GM12873 (cell line): ENCODE measurements around the gene NAA80.

Experiments
- TF ChIP-seq, protein P1 (sequence below): IDR thresholded peaks from 2 replicates; pipeline ENCODE4 v1.5.1; 2012; ENCODE audit warnings: low read depth, mild to moderate bottlenecking, moderate library complexity, low read length, control low read depth; ENCODE audit not compliant: insufficient read depth; ENCODE audit errors: missing control alignments

Gene NAA80

DNA sequence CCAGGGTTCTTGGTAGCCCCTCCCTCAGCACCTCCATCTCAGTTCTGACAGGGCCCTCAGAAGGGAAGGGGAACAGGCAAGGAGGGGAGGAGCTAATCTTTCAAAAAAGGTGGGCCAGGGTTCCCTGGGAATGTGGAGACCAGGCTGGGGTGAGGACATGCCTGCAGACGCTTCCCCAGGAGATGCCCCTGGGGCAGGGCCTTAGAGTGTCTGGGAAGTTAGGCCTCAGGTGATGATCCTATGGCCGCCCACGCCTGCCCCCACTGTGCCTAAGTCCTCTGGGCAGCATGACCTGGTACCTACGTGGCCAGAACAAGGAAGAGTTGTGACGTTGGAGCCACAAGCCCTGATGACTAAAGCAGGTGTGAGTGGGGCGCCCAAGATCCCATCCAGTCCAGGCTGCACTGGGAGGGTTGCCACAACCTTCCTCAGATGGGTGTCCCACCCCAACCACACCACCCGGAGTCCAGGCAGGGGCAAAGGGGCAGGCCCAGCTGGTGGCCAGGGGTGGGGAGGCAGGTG, 34.2 kb downstream of the NAA80 start:
- TF ChIP-seq, protein P1, sequence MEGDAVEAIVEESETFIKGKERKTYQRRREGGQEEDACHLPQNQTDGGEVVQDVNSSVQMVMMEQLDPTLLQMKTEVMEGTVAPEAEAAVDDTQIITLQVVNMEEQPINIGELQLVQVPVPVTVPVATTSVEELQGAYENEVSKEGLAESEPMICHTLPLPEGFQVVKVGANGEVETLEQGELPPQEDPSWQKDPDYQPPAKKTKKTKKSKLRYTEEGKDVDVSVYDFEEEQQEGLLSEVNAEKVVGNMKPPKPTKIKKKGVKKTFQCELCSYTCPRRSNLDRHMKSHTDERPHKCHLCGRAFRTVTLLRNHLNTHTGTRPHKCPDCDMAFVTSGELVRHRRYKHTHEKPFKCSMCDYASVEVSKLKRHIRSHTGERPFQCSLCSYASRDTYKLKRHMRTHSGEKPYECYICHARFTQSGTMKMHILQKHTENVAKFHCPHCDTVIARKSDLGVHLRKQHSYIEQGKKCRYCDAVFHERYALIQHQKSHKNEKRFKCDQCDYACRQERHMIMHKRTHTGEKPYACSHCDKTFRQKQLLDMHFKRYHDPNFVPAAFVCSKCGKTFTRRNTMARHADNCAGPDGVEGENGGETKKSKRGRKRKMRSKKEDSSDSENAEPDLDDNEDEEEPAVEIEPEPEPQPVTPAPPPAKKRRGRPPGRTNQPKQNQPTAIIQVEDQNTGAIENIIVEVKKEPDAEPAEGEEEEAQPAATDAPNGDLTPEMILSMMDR, result no peak

DNA sequence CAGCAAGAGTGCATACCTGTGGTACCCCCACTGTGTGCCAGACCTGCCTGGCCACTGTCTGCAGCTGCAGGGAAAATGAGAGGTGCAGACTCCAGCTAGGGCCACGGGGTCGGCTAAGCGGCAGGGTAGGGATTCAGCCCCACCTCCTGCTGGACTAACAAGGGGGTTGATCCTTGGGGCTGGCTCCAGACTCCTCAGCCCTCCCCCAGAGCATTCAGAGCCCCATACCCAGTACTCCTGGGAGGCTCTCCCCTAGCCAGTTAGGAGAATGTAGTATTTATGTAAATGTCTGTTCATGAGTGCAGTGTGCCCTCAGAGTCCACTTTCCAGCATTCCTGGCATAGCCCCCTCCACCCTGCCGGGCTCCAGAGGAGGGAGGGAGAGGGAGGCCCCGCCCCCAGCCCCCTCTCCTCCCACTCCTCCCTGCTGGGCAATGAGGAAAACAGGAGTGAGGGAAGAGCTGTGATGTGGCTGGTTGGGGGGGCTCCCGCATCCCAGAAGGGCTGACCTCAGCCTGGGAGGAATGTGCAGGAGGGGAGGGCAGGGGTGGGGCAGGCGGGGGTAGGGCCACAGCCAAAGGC, 34.7 kb downstream of the NAA80 start:
- TF ChIP-seq, protein P1, result no peak

DNA sequence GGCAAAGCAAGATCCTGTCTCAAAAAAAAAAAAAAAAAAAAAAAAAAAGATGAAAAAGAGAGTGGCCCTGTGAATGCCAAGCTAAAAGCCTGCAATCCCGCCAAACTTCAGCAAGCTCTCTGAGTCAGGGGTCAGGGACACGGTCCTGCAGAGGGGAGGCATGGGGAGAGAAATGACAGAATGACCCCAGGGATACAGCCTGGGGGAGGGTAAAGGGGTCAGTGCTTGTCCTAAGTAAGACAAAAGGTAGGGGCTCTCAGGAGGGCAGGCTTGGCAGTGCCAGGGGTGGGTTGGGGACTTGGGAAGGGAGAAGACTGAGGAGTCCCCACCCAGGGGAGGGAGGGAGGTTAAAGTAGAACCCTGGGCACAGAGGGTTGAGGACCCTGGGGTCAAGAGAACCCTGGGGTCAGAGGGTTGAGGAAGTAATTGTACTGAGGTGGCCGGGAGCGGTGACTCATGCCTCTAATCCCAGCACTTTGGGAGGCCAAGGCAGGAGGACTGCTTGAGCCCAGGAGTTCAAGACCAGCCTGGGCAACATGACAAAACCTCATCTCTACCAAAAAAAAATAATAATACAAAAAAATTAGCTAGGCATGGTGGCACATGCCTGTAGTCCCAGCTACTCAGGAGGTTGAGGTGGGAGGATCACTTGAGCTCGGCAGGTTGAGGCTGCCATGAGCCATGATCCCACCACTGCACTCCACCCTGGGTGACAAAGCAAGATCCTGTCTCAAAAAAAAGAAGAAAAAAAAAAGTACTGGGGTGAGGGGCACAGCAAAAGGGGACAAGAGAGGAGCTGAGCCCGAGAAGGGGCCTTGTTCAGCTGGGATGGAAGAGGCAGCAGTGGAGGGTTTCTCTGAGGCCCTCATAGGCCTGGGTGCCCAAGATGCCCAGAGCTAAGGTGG, 35.5 kb downstream of the NAA80 start:
- TF ChIP-seq, protein P1, result no peak

DNA sequence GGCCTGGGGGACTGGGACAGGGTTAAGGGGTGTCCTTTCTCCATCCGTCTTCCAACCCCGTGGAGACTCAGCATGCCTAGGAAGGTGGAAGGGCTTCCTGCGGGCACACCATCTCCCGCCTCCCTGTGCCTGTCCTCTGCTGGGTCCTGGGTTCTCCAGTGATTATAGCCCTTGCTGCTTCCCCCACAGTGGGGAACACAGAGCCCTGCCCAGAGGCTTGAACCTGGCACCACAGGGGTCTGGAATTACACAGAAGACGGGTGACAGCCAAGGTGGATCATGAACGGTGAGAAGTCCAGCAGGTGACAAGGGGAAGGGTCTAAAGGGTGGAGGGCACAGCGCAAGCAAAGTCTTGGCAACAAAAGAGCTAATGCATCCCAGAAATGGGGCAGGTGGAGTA, 36.4 kb downstream of the NAA80 start:
- TF ChIP-seq, protein P1, result no peak

DNA sequence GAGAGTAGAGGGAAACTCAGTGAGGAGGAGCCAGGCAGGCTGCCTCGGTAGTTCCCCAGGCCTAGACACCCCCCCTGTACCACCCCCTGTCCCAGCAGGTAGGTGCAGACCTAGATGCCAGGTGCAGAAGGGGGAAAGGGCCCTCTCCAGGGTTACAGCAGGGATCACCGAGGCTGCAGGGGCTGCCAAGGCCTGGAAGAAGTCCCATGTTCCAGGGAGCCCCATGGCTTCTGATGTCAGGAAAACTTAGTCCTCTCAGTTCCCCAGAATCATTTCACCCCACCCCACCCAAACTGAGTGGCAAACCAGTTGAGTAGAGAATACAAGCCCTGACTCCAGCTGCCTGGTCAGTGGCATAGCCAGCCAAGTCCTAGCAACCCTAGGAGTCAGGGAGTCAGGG, 37.7 kb downstream of the NAA80 start:
- TF ChIP-seq, protein P1, result no peak

DNA sequence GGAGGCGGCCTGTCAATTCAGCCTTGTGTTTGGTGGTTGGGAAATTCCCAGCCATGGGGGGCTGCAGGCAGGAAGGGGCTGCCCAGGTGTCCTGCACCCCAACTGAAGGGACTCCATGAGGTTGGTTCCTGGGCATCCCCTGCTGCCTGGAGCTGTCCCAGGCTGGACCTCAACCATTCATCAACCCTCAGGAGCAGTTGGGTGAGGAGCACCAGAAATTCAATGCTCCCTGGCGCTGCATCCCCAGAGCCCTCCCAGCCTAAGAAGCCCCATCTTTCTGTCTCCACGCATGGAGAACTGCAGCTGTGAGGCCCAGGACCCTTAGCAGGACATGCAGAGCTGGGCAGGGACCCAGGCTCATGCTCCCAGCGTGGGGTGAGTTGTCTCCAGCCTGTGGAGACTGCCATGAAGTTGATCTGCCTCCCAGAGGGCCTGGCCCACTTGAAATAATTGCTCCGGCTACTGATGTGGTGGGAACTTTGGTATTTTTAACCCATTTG, 38.2 kb downstream of the NAA80 start:
- TF ChIP-seq, protein P1, result no peak

DNA sequence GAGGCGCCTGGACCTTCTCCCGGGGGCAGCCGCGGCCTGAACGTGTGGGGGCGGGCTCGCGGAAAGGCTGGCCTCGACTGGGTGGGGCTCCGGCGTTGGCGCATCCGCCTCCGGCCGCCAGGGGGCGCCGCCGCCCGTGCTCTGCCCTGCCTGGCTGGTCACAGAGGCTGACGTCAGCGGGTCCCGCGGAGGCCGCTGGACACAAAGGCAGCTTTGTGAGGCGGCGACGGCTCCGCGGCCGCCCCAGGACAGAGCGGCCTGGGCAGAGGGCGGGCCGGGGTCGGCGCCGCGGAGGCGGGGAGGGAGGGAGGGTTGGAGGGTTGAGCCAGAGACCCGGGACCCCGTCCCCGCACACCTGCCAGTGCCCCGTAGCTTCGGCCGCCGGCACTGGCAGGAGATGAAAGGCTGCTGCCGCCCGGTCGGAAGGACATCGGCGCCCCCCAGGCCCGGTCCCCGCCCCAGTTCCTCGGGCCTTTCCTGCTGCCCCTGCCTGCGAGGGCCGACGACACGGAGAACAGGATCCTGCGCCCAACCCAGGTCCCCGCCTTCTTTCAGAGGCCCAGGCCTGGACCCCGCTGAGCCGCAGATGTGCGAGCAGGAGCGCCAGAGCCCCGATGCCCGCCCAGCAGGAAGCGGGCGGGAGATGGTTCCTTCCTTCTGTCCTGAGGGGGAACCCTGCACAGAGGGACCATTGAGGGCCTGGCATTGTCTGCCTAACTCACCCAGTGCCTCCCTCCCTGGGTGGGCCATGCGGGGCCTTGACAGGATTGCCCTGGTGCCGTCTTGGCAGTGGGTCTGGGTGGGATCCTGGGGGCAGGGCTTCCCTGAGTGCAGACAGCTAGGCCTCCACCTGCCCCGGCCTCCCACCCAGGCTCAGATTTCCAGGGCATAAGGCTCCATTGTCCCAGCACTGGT, 38.9 kb downstream of the NAA80 start:
- TF ChIP-seq, protein P1, result peak; percentile 95
